AG20443 (cell line): ENCODE measurements around the gene ASTL.

Experiments used
- DNase-seq: peaks from one replicate; pipeline ENCODE4 v3.0.0; 2012; ENCODE audit warnings: low spot score, mixed read lengths

The ASTL gene

GRCh38 chr2:96159084-96159830 lies 21.0 kb upstream of the ASTL start:
- peak; percentile 7 for DNase-seq

- no peak for DNase-seq
These were observed 20.2 kb upstream of the ASTL start for GRCh38 chr2:96158554-96158940.

- DNase-seq = no peak
These were observed 19.6 kb upstream of the ASTL start for GRCh38 chr2:96157649-96158553.

- no peak for DNase-seq
These were observed 18.8 kb upstream of the ASTL start for GRCh38 chr2:96156926-96157648.

GRCh38 chr2:96156011-96156820 lies 17.9 kb upstream of the ASTL start:
- no peak for DNase-seq

GRCh38 chr2:96154506-96155380 lies 16.4 kb upstream of the ASTL start:
- no peak for DNase-seq

- no peak for DNase-seq
These were observed 15.7 kb upstream of the ASTL start for GRCh38 chr2:96153991-96154431.

- DNase-seq = no peak
These were observed 15.0 kb upstream of the ASTL start for GRCh38 chr2:96153291-96153713.

GRCh38 chr2:96152304-96153161 lies 14.2 kb upstream of the ASTL start:
- no peak for DNase-seq

- no peak for DNase-seq
These were observed 13.4 kb upstream of the ASTL start for GRCh38 chr2:96151595-96152303.

- DNase-seq = no peak
These were observed 12.7 kb upstream of the ASTL start for GRCh38 chr2:96150791-96151594.

GRCh38 chr2:96150007-96150640 lies 11.8 kb upstream of the ASTL start:
- no peak for DNase-seq

- DNase-seq = peak; percentile 86
These were observed 10.3 kb upstream of the ASTL start for GRCh38 chr2:96148410-96149217.

- no peak for DNase-seq
These were observed 9.4 kb upstream of the ASTL start for GRCh38 chr2:96147593-96148201.

- no peak for DNase-seq
These were observed 8.7 kb upstream of the ASTL start for GRCh38 chr2:96146881-96147592.
